Right cardiac atrium (tissue), 5 donors: ENCODE results near the gene PIK3C2A. TPM values are rescaled to one million over a fixed set of nuclear protein-coding genes. Genes with fewer than 3 reads are reported as not detected.

Experiments used
- ATAC-seq, 2 donors: fragments of 200-7000 bp; cut with Tn5 transposase; one replicate each; pipeline versions ENCODE4 v1.8.0 to v1.9.1; 2020; ENCODE audit warnings: moderate library complexity in 2 of 2, mild to moderate bottlenecking in 1 of 2
- DNase-seq, 3 donors: peaks; one replicate each; pipeline ENCODE4 v3.0.0-alpha.2; 2020
- H3K27ac ChIP-seq: one replicate; pipeline ENCODE4 v1.5.1; 2013; ENCODE audit warnings: mild to moderate bottlenecking, low read length, control low read depth, moderate library complexity
- H3K27me3 ChIP-seq: one replicate; pipeline ENCODE4 v1.6.1; 2013; ENCODE audit not compliant: control insufficient read depth, insufficient read depth
- H3K4me1 ChIP-seq: one replicate; pipeline ENCODE4 v1.6.1; 2013; ENCODE audit warnings: low read length; ENCODE audit not compliant: control insufficient read depth, insufficient read depth
- H3K4me3 ChIP-seq: one replicate; pipeline ENCODE4 v1.5.1; 2013; ENCODE audit warnings: low read length, control low read depth
- H3K9me3 ChIP-seq: one replicate; pipeline ENCODE4 v1.6.1; 2013; ENCODE audit warnings: low read length; ENCODE audit not compliant: control insufficient read depth
- WGBS: extraction: QIAGEN DNeasy Blood & Tissue Kit; methylation state at CpG from one replicate; pipeline ENCODE4 v1.1.7; 2013; 5-methylcytosine and 5-hydroxymethylcytosine counted together
- intact Hi-C, 4 donors: fragments of 100-400 bp; cut with DNase I; formaldehyde crosslinking; loops; one replicate each; pipeline versions ENCODE4 v1.11.0 to v1.14.0; 2022 to 2023
- polyA plus RNA-seq: library from polyadenylated mRNA; stranded (reverse); fragments of 200-250 nt; gene quantifications from one replicate; pipeline ENCODE4 v1.2.3, GENCODE V29; 2013
- total RNA-seq, 4 donors: library from RNA; stranded (reverse); fragmentation: NEBNext Ultra II Directional; extraction: Animal tissue kit (Norgen Biotek cat#: 25700); gene quantifications; one replicate each; pipeline ENCODE4 v1.2.1, GENCODE V29; 2021
- donor health status: healthy with polysubstance abuse.
- donor health status: DM: no; HTN: yes; CAD: no.
- donor health status: DM: no; HTN: no; CAD: no.
- donor health status: DM: no; HTN: yes; CAD: no; lungs with severe emphysema.
- donor health status: DM: yes; HTN: yes; CAD: no.

Gene PIK3C2A
- total and polyA plus RNA-seq, 5 donors: 10.5 to 62.0 (median 49.1) TPM

- intact Hi-C loops: no loop called here
- DNase-seq: no peak
Measured at GRCh38 chr11:17179970-17180369, 27.8 kb downstream of the PIK3C2A start.

DNA sequence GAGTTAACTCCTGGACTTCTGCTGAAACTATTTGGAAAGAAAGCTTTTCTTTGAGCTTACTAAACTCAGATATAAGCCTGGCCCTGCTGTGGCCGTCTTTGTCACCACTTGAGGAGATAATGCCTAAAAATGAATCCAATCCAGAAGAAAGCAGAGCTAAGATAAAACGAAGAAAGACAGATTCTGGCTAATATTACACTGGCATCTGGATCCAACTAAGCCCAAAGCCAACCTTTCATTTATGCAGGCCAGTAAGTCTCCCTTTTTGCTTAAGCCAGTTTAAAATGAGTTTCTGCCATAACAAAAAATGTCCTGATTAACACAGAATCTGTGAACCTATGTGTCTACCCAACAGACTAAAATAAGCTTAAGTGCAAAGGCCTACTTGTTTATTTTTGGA, 34.5 kb downstream of the PIK3C2A start:
- no peak overlapping the region for H3K27ac ChIP-seq
- H3K27me3 ChIP-seq: no peaks in the 10 kb centered on the region
- intact Hi-C loops: no loop called here
- 43% methylated on average over 2 of the region's 2 CpGs for WGBS
- peaks cover 5% of the 10 kb centered on the region for H3K4me1 ChIP-seq
- no peak for ATAC-seq
- H3K4me3 ChIP-seq: no peak overlapping the region
- H3K9me3 ChIP-seq: no peaks in the 10 kb centered on the region
- DNase-seq: no peak

More at GRCh38 chr11:17179970-17180369, 27.8 kb downstream of the PIK3C2A start:
- Histone ChIP-seq H3K9me3 (no peaks in the 10 kb centered on the region), H3K27me3 (no peaks in the 10 kb centered on the region), H3K27ac (no peak overlapping the region), H3K4me1 (peaks cover 2% of the 10 kb centered on the region), H3K4me3 (no peak overlapping the region)
- 90% methylated on average over 3 of the region's 3 CpGs for WGBS
- no peak for ATAC-seq

- Histone ChIP-seq H3K4me3 (no peak overlapping the region), H3K27me3 (no peaks in the 10 kb centered on the region), H3K9me3 (no peaks in the 10 kb centered on the region), H3K27ac (no peak overlapping the region), H3K4me1 (peaks cover 8% of the 10 kb centered on the region)
- intact Hi-C loops: no loop called here
- DNase-seq (no peak), ATAC-seq (no peak)
- 84% methylated on average over 1 of the region's 1 CpG for WGBS
Measured at GRCh38 chr11:17171916-17172315, 35.9 kb downstream of the PIK3C2A start.

- Histone ChIP-seq H3K4me3 (no peak overlapping the region), H3K27ac (no peak overlapping the region), H3K27me3 (no peaks in the 10 kb centered on the region), H3K9me3 (no peaks in the 10 kb centered on the region), H3K4me1 (peaks cover 9% of the 10 kb centered on the region)
- intact Hi-C loops: no loop called here
- ATAC-seq (no peak), DNase-seq (no peak)
- 79% methylated on average over 2 of the region's 2 CpGs for WGBS
Measured at GRCh38 chr11:17171343-17171742, 36.4 kb downstream of the PIK3C2A start.

GRCh38 chr11:17169876-17170275, 37.9 kb downstream of the PIK3C2A start:
- ATAC-seq: no peak
- no peaks in the 10 kb centered on the region for H3K9me3 ChIP-seq
- no peak overlapping the region for H3K4me3 ChIP-seq
- WGBS: 81% methylated on average over 1 of the region's 1 CpG
- no peak overlapping the region for H3K27ac ChIP-seq
- no peaks in the 10 kb centered on the region for H3K27me3 ChIP-seq
- DNase-seq: no peak
- intact Hi-C loops: no loop called here
- H3K4me1 ChIP-seq: peaks cover 9% of the 10 kb centered on the region

DNA sequence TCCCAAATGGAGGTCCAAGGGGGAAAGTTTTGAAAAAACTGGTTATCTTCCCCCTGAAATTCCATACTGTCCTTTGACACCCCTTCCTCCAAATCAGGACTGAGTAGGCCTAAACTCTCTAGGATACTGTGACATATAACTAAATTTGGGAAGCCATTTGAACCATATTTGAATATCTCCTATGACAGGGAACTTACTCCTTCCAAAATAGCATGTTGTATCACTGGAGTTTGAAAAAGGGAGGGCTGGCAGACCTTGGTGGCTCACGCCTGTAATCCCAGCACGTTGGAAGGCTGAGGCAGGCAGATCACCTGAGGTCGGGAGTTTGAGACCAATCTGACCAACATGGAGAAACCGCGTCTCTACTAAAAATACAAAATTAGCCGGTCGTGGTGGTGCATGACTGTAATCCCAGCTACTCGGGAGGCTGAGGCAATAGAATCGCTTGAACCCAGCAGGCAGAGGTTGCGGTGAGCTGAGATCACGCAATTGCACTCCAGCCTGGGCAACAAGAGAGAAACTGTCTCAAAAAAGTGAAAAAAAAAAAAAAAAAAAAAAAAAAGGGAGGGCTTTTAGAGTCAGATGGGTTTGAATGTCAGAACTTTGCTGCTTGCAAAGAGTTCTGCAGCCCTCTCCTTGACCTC, 42.4 kb downstream of the PIK3C2A start:
- peaks cover 14% of the 10 kb centered on the region for H3K4me1 ChIP-seq
- intact Hi-C loops: no loop called here
- DNase-seq: no peak
- no peaks in the 10 kb centered on the region for H3K27me3 ChIP-seq
- peak in 1 of 2 donors; percentile 20 for ATAC-seq
- H3K9me3 ChIP-seq: no peaks in the 10 kb centered on the region
- H3K27ac ChIP-seq: no peak overlapping the region
- WGBS: 91% methylated on average over 11 of the region's 11 CpGs
- H3K4me3 ChIP-seq: no peak overlapping the region

- ATAC-seq: peak; percentile 81 to 93
- H3K9me3 ChIP-seq: no peaks in the 10 kb centered on the region
- no peaks in the 10 kb centered on the region for H3K27me3 ChIP-seq
- H3K27ac ChIP-seq: peak overlapping the region; percentile 17
- WGBS: 57% methylated on average over 1 of the region's 1 CpG
- H3K4me1 ChIP-seq: peaks cover 19% of the 10 kb centered on the region
- no peak overlapping the region for H3K4me3 ChIP-seq
- no peak for DNase-seq
- intact Hi-C loops: no loop called here
Measured at GRCh38 chr11:17164361-17165246, 43.2 kb downstream of the PIK3C2A start.

DNA sequence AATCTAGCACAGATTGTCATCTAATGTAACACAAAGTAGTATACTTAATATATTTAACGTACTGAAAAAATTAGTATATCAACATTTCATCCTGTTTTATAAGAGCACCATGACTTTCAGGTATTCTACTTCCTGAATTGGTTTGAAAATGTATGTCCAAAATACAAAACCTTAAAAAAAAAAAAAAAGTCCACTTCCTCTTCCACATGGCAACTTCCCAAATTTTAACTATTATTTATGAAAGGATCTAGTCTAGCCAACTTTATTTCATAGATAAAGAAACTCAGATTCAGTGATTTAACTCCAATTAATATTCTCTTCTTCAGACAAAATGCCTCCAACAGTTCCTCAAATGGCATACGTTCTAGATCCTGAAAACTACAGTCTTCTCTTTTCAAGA, 44.0 kb downstream of the PIK3C2A start:
- no peaks in the 10 kb centered on the region for H3K27me3 ChIP-seq
- H3K27ac ChIP-seq: no peak overlapping the region
- intact Hi-C loops: no loop called here
- 74% methylated on average over 2 of the region's 2 CpGs for WGBS
- no peak overlapping the region for H3K4me3 ChIP-seq
- DNase-seq: no peak
- H3K9me3 ChIP-seq: no peaks in the 10 kb centered on the region
- peaks cover 19% of the 10 kb centered on the region for H3K4me1 ChIP-seq
- no peak for ATAC-seq

GRCh38 chr11:17163291-17163690, 44.5 kb downstream of the PIK3C2A start:
- H3K4me1 ChIP-seq: peaks cover 19% of the 10 kb centered on the region
- H3K27ac ChIP-seq: no peak overlapping the region
- H3K4me3 ChIP-seq: no peak overlapping the region
- no peaks in the 10 kb centered on the region for H3K9me3 ChIP-seq
- 85% methylated on average over 5 of the region's 5 CpGs for WGBS
- intact Hi-C loops: no loop called here
- no peak for DNase-seq
- no peaks in the 10 kb centered on the region for H3K27me3 ChIP-seq
- ATAC-seq: no peak

DNA sequence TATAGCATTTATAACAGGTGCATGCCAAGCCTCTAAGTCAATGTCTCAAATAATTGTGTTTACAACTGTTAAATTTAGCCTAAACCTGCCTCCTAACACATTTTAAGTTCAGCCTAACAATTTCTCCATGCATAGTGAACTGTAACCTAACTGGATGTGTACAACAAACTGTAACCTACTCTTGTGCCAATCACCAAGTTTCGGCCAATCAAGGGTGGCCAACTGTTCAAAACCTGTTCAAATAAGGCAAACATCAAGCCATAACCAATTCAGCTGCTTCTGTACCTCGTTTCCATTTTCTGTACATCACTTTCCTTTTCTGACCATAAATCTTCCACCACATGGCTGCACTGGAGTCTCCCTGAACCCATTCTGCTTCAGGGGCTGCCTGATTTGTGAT, 45.4 kb downstream of the PIK3C2A start:
- no peaks in the 10 kb centered on the region for H3K27me3 ChIP-seq
- no peak overlapping the region for H3K27ac ChIP-seq
- intact Hi-C loops: no loop called here
- H3K4me1 ChIP-seq: peaks cover 19% of the 10 kb centered on the region
- ATAC-seq: no peak
- H3K9me3 ChIP-seq: no peaks in the 10 kb centered on the region
- WGBS: 81% methylated on average over 2 of the region's 2 CpGs
- no peak overlapping the region for H3K4me3 ChIP-seq
- no peak for DNase-seq

GRCh38 chr11:17161515-17161914, 46.3 kb downstream of the PIK3C2A start:
- ATAC-seq (no peak), DNase-seq (no peak)
- intact Hi-C loops: no loop called here
- Histone ChIP-seq H3K4me3 (no peak overlapping the region), H3K4me1 (peaks cover 14% of the 10 kb centered on the region), H3K27me3 (no peaks in the 10 kb centered on the region), H3K27ac (no peak overlapping the region), H3K9me3 (no peaks in the 10 kb centered on the region)
- 71% methylated on average over 1 of the region's 1 CpG for WGBS
